Common myeloid progenitor, CD34-positive (primary cell): ENCODE data around the gene MUC20.
"Not testable (repeated sequence)": the region's sequence is repeated elsewhere in the genome, so short reads cannot be mapped to it uniquely, and the experiment has no call there.

Experiments
- CTCF ChIA-PET: fragments of 350-600 bp; sonication (Branson Sonifier 250); formaldehyde crosslinking; loops from one replicate; lab custom pipeline; 2021; ENCODE audit warnings: antibody characterized with exemption; lab: Charles Lee
- POLR2A ChIA-PET: fragments of 350-600 bp; sonication (Branson Sonifier 250); formaldehyde crosslinking; loops from one replicate; lab custom pipeline; 2021; ENCODE audit warnings: antibody characterized with exemption; lab: Charles Lee
- DNase-seq, 3 donors: peaks; one replicate each; pipeline versions ENCODE4 v3.0.0 to v3.0.0-alpha.2; 2013
- H3K27ac ChIP-seq, 2 experiments: 1 replicate in 1 of 2; 2 replicates in 1 of 2; pipeline ENCODE4 v1.7.0; 2013; ENCODE audit warnings: inconsistent platforms in 2 of 2, low read length in 2 of 2, mild to moderate bottlenecking in 2 of 2, low read depth in 1 of 2, moderate library complexity in 1 of 2; ENCODE audit not compliant: severe bottlenecking in 2 of 2, insufficient read depth in 1 of 2, poor library complexity in 1 of 2
- H3K27me3 ChIP-seq, 5 experiments: replicated peaks in 2 of 5; 1 replicate in 3 of 5; 2 replicates in 2 of 5; pipeline versions ENCODE4 v1.6.1 to v1.7.0; 2013; ENCODE audit warnings: low read length in 4 of 5, mild to moderate bottlenecking in 2 of 5, moderate library complexity in 2 of 5, inconsistent platforms in 1 of 5; ENCODE audit not compliant: insufficient read depth in 5 of 5, control insufficient read depth in 4 of 5
- H3K36me3 ChIP-seq, 4 experiments: 1 replicate in 2 of 4; 2 replicates in 2 of 4; pipeline versions ENCODE4 v1.6.1 to v1.7.0; 2013; ENCODE audit warnings: low read length in 3 of 4, control low read depth in 1 of 4, mild to moderate bottlenecking in 1 of 4; ENCODE audit not compliant: control insufficient read depth in 4 of 4, insufficient read depth in 4 of 4
- H3K4me1 ChIP-seq, 4 experiments: 1 replicate in 3 of 4; 2 replicates in 1 of 4; pipeline versions ENCODE4 v1.6.1 to v1.7.1; 2013; ENCODE audit warnings: low read length in 3 of 4, mild to moderate bottlenecking in 3 of 4, control low read depth in 1 of 4, inconsistent platforms in 1 of 4, moderate library complexity in 1 of 4; ENCODE audit not compliant: control insufficient read depth in 4 of 4, insufficient read depth in 4 of 4; ENCODE audit errors: control extremely low read depth in 1 of 4
- H3K4me3 ChIP-seq, 7 experiments: 1 replicate in 4 of 7; 2 replicates in 3 of 7; pipeline versions ENCODE4 v1.5.1 to v1.7.0; 2013; ENCODE audit warnings: mild to moderate bottlenecking in 7 of 7, low read length in 6 of 7, moderate library complexity in 6 of 7, inconsistent platforms in 2 of 7, low read depth in 2 of 7, control low read depth in 1 of 7; ENCODE audit not compliant: insufficient read depth in 4 of 7, control insufficient read depth in 1 of 7; ENCODE audit errors: extremely low read depth in 1 of 7
- H3K9me3 ChIP-seq, 5 experiments: 1 replicate in 4 of 5; 2 replicates in 1 of 5; pipeline versions ENCODE4 v1.6.1 to v1.7.1; 2013; ENCODE audit warnings: low read length in 4 of 5, mild to moderate bottlenecking in 2 of 5, inconsistent platforms in 1 of 5, low read depth in 1 of 5, moderate library complexity in 1 of 5; ENCODE audit not compliant: control insufficient read depth in 4 of 5, insufficient read depth in 2 of 5; ENCODE audit errors: control extremely low read depth in 1 of 5
- WGBS: methylation state at CpG from one replicate; pipeline ENCODE4 v1.1.5; 2013; ENCODE audit not compliant: insufficient coverage; 5-methylcytosine and 5-hydroxymethylcytosine counted together

Gene MUC20

GRCh38 chr3:195718477-195718984 lies 2.2 kb upstream of the MUC20 start:
- ChIA-PET CTCF (interaction anchor here (0.7 kb wide), 1 partner anchor 199 kb away, joined by 3 read pairs; no protein-coding TSS in a partner anchor), POLR2A (no interaction called here)
- 96% methylated on average over 7 of the region's 7 CpGs for whole genome bisulfite sequencing

GRCh38 chr3:195719514-195720254 lies 1.1 kb upstream of the MUC20 start:
- H3K27ac ChIP-seq, H3K4me1 ChIP-seq, H3K36me3 ChIP-seq, H3K9me3 ChIP-seq, DNase-seq, POLR2A ChIA-PET, H3K4me3 ChIP-seq, H3K27me3 ChIP-seq: not testable (repeated sequence)
- CTCF ChIA-PET = interaction anchor here (0.6 to 1.7 kb wide), 3 partner anchors 10 to 198 kb away, joined by 3 read pairs; no protein-coding TSS in a partner anchor
- WGBS = 94% methylated on average over 11 of the region's 16 CpGs

More at GRCh38 chr3:195718477-195718984, 2.2 kb upstream of the MUC20 start:
- no peak overlapping the region for H3K27ac ChIP-seq
- peaks cover 0 to 4% (median 0%) of the 10 kb centered on the region in 5 experiments for H3K27me3 ChIP-seq
- H3K36me3 ChIP-seq = peaks cover 0 to 7% (median 2%) of the 10 kb centered on the region in 4 experiments
- no peak overlapping the region for H3K4me3 ChIP-seq
- H3K9me3 ChIP-seq = no peaks in the 10 kb centered on the region
- H3K4me1 ChIP-seq = no peaks in the 10 kb centered on the region
- no peak for DNase-seq

GRCh38 chr3:195722139-195722995 lies 1.6 kb downstream of the MUC20 start:
- H3K36me3 ChIP-seq, CTCF ChIA-PET, H3K4me1 ChIP-seq, POLR2A ChIA-PET, H3K27ac ChIP-seq, H3K27me3 ChIP-seq, H3K4me3 ChIP-seq, DNase-seq, H3K9me3 ChIP-seq: not testable (repeated sequence)
- WGBS = no CpG with 5 or more reads among the region's 21 CpGs

GRCh38 chr3:195722996-195723345 lies 2.2 kb downstream of the MUC20 start:
- H3K9me3 ChIP-seq, H3K4me3 ChIP-seq, H3K27ac ChIP-seq, DNase-seq, POLR2A ChIA-PET, H3K36me3 ChIP-seq, H3K4me1 ChIP-seq, H3K27me3 ChIP-seq, CTCF ChIA-PET: not testable (repeated sequence)
- no CpG with 5 or more reads among the region's 9 CpGs for WGBS

GRCh38 chr3:195724363-195724762 lies 3.6 kb downstream of the MUC20 start:
- H3K27me3 ChIP-seq, H3K27ac ChIP-seq, DNase-seq, H3K9me3 ChIP-seq, H3K4me3 ChIP-seq, H3K4me1 ChIP-seq, CTCF ChIA-PET, POLR2A ChIA-PET, H3K36me3 ChIP-seq: not testable (repeated sequence)
- WGBS = no CpG with 5 or more reads among the region's 13 CpGs

- DNase-seq, H3K4me3 ChIP-seq, CTCF ChIA-PET, H3K27me3 ChIP-seq, H3K27ac ChIP-seq, POLR2A ChIA-PET, H3K4me1 ChIP-seq, H3K9me3 ChIP-seq, H3K36me3 ChIP-seq: not testable (repeated sequence)
- 81% methylated on average over 20 of the region's 32 CpGs for WGBS
Measured at GRCh38 chr3:195725916-195726740, 5.3 kb downstream of the MUC20 start.
